ENCODE results near the gene CLVS2.

CLVS2 gene

DNA sequence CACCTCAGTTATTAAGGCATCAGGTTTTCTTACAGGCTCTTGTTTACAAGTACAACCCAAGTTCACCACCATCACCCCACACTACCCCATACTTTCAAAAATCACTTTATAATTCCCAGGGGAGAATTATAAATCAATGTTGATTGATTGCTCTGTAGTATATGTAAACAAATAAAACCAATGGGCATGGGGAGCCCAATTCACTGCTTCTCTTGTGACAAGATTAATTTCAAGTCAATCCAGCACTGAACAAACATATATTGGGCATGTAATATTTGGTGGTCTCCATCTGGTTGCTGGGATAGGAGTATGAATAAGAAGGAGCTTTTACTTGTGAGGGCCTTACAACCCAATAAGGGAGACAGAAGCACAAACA lies 95.8 kb downstream of the CLVS2 start:
- no peak for DNase-seq (ENCODE audit: low spot score)

GRCh38 chr6:123094795-123095194 lies 98.8 kb downstream of the CLVS2 start:
- no CpG with 5 or more reads among the region's 1 CpG for WGBS, 2 donors (ENCODE audit: extremely low coverage in 2 of 2, insufficient read length in 2 of 2, insufficient replicate concordance in 1 of 2)
- no peak overlapping the region for H3K14ac ChIP-seq (ENCODE audit: low read length)
- no peak overlapping the region for H3K4me2 ChIP-seq (ENCODE audit: insufficient read depth, low read length, poor library complexity, severe bottlenecking)
- no peaks in the 10 kb centered on the region for H3K27me3 ChIP-seq (ENCODE audit: control insufficient read depth in 3 of 3, insufficient read depth in 3 of 3, low read depth in 1 of 3, low read length in 3 of 3)
- DNase-seq (ENCODE audit: low spot score), result no peak
- no peak overlapping the region for H3K27ac ChIP-seq (replicated peaks; ENCODE audit: low read length)
- no peak overlapping the region for H4K91ac ChIP-seq (ENCODE audit: low read depth, low read length, poor library complexity)
- H3K36me3 ChIP-seq (replicated peaks in 1 of 2; ENCODE audit: control insufficient read depth in 2 of 2, insufficient read depth in 2 of 2, low read length in 2 of 2), result no peaks in the 10 kb centered on the region
- H3K79me1 ChIP-seq (ENCODE audit: low read depth, low read length), result no peaks in the 10 kb centered on the region
- no peak overlapping the region for H2BK120ac ChIP-seq (ENCODE audit: low read depth, low read length)
- H3K9me3 ChIP-seq (replicated peaks in 1 of 2; ENCODE audit: control insufficient read depth in 2 of 2, insufficient read depth in 1 of 2, low read depth in 1 of 2, low read length in 2 of 2), result no peaks in the 10 kb centered on the region
- no peak overlapping the region for H3K9ac ChIP-seq (ENCODE audit: low read depth, low read length, poor library complexity)
- no peak overlapping the region for H3K4ac ChIP-seq (ENCODE audit: low read length)
- no peak overlapping the region for H3K23ac ChIP-seq (ENCODE audit: low read depth, low read length, poor library complexity)
- no peak overlapping the region for H2BK12ac ChIP-seq (ENCODE audit: low read length)
- H3K4me1 ChIP-seq (ENCODE audit: control insufficient read depth in 2 of 2, insufficient read depth in 1 of 2, low read depth in 1 of 2, low read length in 2 of 2), result no peaks in the 10 kb centered on the region
- no peak overlapping the region for H2AK5ac ChIP-seq (ENCODE audit: low read depth, low read length)
- no peak overlapping the region for H2AFZ ChIP-seq (ENCODE audit: low read length)
- H4K8ac ChIP-seq (ENCODE audit: low read depth, low read length), result no peak overlapping the region
- H3K4me3 ChIP-seq (ENCODE audit: low read length in 2 of 2), result no peak overlapping the region
- H3K18ac ChIP-seq (ENCODE audit: low read length), result no peak overlapping the region
- no peak overlapping the region for H2BK15ac ChIP-seq (ENCODE audit: low read length)
- H2BK5ac ChIP-seq (ENCODE audit: low read length), result no peak overlapping the region

More for the DNA sequence above, 95.8 kb downstream of the CLVS2 start:
- Histone ChIP-seq H3K4me3 (ENCODE audit: low read length in 2 of 2) (no peak overlapping the region), H4K8ac (ENCODE audit: low read depth, low read length) (no peak overlapping the region), H2BK12ac (ENCODE audit: low read length) (no peak overlapping the region), H2AFZ (ENCODE audit: low read length) (no peak overlapping the region), H3K18ac (ENCODE audit: low read length) (no peak overlapping the region), H3K27ac (replicated peaks; ENCODE audit: low read length) (no peak overlapping the region), H4K91ac (ENCODE audit: low read depth, low read length, poor library complexity) (no peak overlapping the region), H3K9me3 (replicated peaks in 1 of 2; ENCODE audit: control insufficient read depth in 2 of 2, insufficient read depth in 1 of 2, low read depth in 1 of 2, low read length in 2 of 2) (no peaks in the 10 kb centered on the region), H3K79me1 (ENCODE audit: low read depth, low read length) (no peaks in the 10 kb centered on the region), H3K36me3 (replicated peaks in 1 of 2; ENCODE audit: control insufficient read depth in 2 of 2, insufficient read depth in 2 of 2, low read length in 2 of 2) (no peaks in the 10 kb centered on the region), H2BK15ac (ENCODE audit: low read length) (no peak overlapping the region), H3K4ac (ENCODE audit: low read length) (no peak overlapping the region), H2AK5ac (ENCODE audit: low read depth, low read length) (no peak overlapping the region), H3K14ac (ENCODE audit: low read length) (no peak overlapping the region), H3K9ac (ENCODE audit: low read depth, low read length, poor library complexity) (no peak overlapping the region), H3K23ac (ENCODE audit: low read depth, low read length, poor library complexity) (no peak overlapping the region), H2BK120ac (ENCODE audit: low read depth, low read length) (no peak overlapping the region), H2BK5ac (ENCODE audit: low read length) (no peak overlapping the region), H3K27me3 (ENCODE audit: control insufficient read depth in 3 of 3, insufficient read depth in 3 of 3, low read depth in 1 of 3, low read length in 3 of 3) (no peaks in the 10 kb centered on the region), H3K4me1 (ENCODE audit: control insufficient read depth in 2 of 2, insufficient read depth in 1 of 2, low read depth in 1 of 2, low read length in 2 of 2) (no peaks in the 10 kb centered on the region), H3K4me2 (ENCODE audit: insufficient read depth, low read length, poor library complexity, severe bottlenecking) (no peak overlapping the region)

GRCh38 chr6:123105561-123105960 lies 109.5 kb downstream of the CLVS2 start:
- H3K27me3 ChIP-seq (ENCODE audit: control insufficient read depth in 3 of 3, insufficient read depth in 3 of 3, low read depth in 1 of 3, low read length in 3 of 3), result no peaks in the 10 kb centered on the region
- H3K4me1 ChIP-seq (ENCODE audit: control insufficient read depth in 2 of 2, insufficient read depth in 1 of 2, low read depth in 1 of 2, low read length in 2 of 2), result no peaks in the 10 kb centered on the region
- no peaks in the 10 kb centered on the region for H3K9me3 ChIP-seq (replicated peaks in 1 of 2; ENCODE audit: control insufficient read depth in 2 of 2, insufficient read depth in 1 of 2, low read depth in 1 of 2, low read length in 2 of 2)
- no peak overlapping the region for H2BK120ac ChIP-seq (ENCODE audit: low read depth, low read length)
- H3K18ac ChIP-seq (ENCODE audit: low read length), result no peak overlapping the region
- H3K4me2 ChIP-seq (ENCODE audit: insufficient read depth, low read length, poor library complexity, severe bottlenecking), result no peak overlapping the region
- H3K27ac ChIP-seq (replicated peaks; ENCODE audit: low read length), result no peak overlapping the region
- DNase-seq (ENCODE audit: low spot score), result no peak
- no peak overlapping the region for H2AFZ ChIP-seq (ENCODE audit: low read length)
- no peak overlapping the region for H4K8ac ChIP-seq (ENCODE audit: low read depth, low read length)
- H3K4me3 ChIP-seq (ENCODE audit: low read length in 2 of 2), result no peak overlapping the region
- H2BK5ac ChIP-seq (ENCODE audit: low read length), result no peak overlapping the region
- no peak overlapping the region for H2BK15ac ChIP-seq (ENCODE audit: low read length)
- H3K36me3 ChIP-seq (replicated peaks in 1 of 2; ENCODE audit: control insufficient read depth in 2 of 2, insufficient read depth in 2 of 2, low read length in 2 of 2), result no peaks in the 10 kb centered on the region
- H2AK5ac ChIP-seq (ENCODE audit: low read depth, low read length), result no peak overlapping the region
- H3K23ac ChIP-seq (ENCODE audit: low read depth, low read length, poor library complexity), result no peak overlapping the region
- H2BK12ac ChIP-seq (ENCODE audit: low read length), result no peak overlapping the region
- no CpG with 5 or more reads among the region's 1 CpG for WGBS, 2 donors (ENCODE audit: extremely low coverage in 2 of 2, insufficient read length in 2 of 2, insufficient replicate concordance in 1 of 2)
- H3K9ac ChIP-seq (ENCODE audit: low read depth, low read length, poor library complexity), result no peak overlapping the region
- H4K91ac ChIP-seq (ENCODE audit: low read depth, low read length, poor library complexity), result no peak overlapping the region
- H3K4ac ChIP-seq (ENCODE audit: low read length), result no peak overlapping the region
- no peaks in the 10 kb centered on the region for H3K79me1 ChIP-seq (ENCODE audit: low read depth, low read length)
- H3K14ac ChIP-seq (ENCODE audit: low read length), result no peak overlapping the region

- H3K4me2 ChIP-seq (ENCODE audit: insufficient read depth, low read length, poor library complexity, severe bottlenecking), result no peak overlapping the region
- H4K8ac ChIP-seq (ENCODE audit: low read depth, low read length), result no peak overlapping the region
- no peaks in the 10 kb centered on the region for H3K79me1 ChIP-seq (ENCODE audit: low read depth, low read length)
- H3K14ac ChIP-seq (ENCODE audit: low read length), result no peak overlapping the region
- H2BK12ac ChIP-seq (ENCODE audit: low read length), result no peak overlapping the region
- no peak overlapping the region for H2BK120ac ChIP-seq (ENCODE audit: low read depth, low read length)
- H3K27ac ChIP-seq (replicated peaks; ENCODE audit: low read length), result no peak overlapping the region
- no peak overlapping the region for H2AFZ ChIP-seq (ENCODE audit: low read length)
- no peaks in the 10 kb centered on the region for H3K27me3 ChIP-seq (ENCODE audit: control insufficient read depth in 3 of 3, insufficient read depth in 3 of 3, low read depth in 1 of 3, low read length in 3 of 3)
- H4K91ac ChIP-seq (ENCODE audit: low read depth, low read length, poor library complexity), result no peak overlapping the region
- H3K23ac ChIP-seq (ENCODE audit: low read depth, low read length, poor library complexity), result no peak overlapping the region
- no CpG with 5 or more reads among the region's 7 CpGs for WGBS, 2 donors (ENCODE audit: extremely low coverage in 2 of 2, insufficient read length in 2 of 2, insufficient replicate concordance in 1 of 2)
- no peak overlapping the region for H3K18ac ChIP-seq (ENCODE audit: low read length)
- no peak overlapping the region for H3K9ac ChIP-seq (ENCODE audit: low read depth, low read length, poor library complexity)
- no peak overlapping the region for H2BK15ac ChIP-seq (ENCODE audit: low read length)
- H3K36me3 ChIP-seq (replicated peaks in 1 of 2; ENCODE audit: control insufficient read depth in 2 of 2, insufficient read depth in 2 of 2, low read length in 2 of 2), result no peaks in the 10 kb centered on the region
- H2BK5ac ChIP-seq (ENCODE audit: low read length), result no peak overlapping the region
- H3K9me3 ChIP-seq (replicated peaks in 1 of 2; ENCODE audit: control insufficient read depth in 2 of 2, insufficient read depth in 1 of 2, low read depth in 1 of 2, low read length in 2 of 2), result no peaks in the 10 kb centered on the region
- no peak for DNase-seq (ENCODE audit: low spot score)
- H3K4me1 ChIP-seq (ENCODE audit: control insufficient read depth in 2 of 2, insufficient read depth in 1 of 2, low read depth in 1 of 2, low read length in 2 of 2), result no peaks in the 10 kb centered on the region
- no peak overlapping the region for H2AK5ac ChIP-seq (ENCODE audit: low read depth, low read length)
- no peak overlapping the region for H3K4ac ChIP-seq (ENCODE audit: low read length)
- H3K4me3 ChIP-seq (ENCODE audit: low read length in 2 of 2), result no peak overlapping the region
Observed at GRCh38 chr6:123116370-123116769, 120.3 kb downstream of the CLVS2 start.

All from neuronal stem cell (in vitro differentiated cells).